GM13976 (cell line): Measurements from ENCODE around the gene SCUBE1.
"Not testable (repeated sequence)": the region's sequence is repeated elsewhere in the genome, so short reads cannot be mapped to it uniquely, and the experiment has no call there.

ENCODE experiments used
- DNase-seq: peaks from one replicate; pipeline ENCODE4 v3.0.0; 2012; ENCODE audit warnings: low spot score
- CTCF ChIP-seq: IDR thresholded peaks from 2 replicates; pipeline ENCODE4 v1.5.1; 2012; ENCODE audit warnings: borderline replicate concordance, mild to moderate bottlenecking; ENCODE audit not compliant: insufficient read depth; ENCODE audit errors: extremely low read depth, missing control alignments, control extremely low read depth
- in situ Hi-C: fragments of 300-500 bp; cut with MboI; formaldehyde crosslinking; loops from one replicate; pipeline ENCODE4 v1.12.0; 2022; ENCODE audit warnings: low sequenced_read_pairs, mixed read lengths, inconsistent platforms; ENCODE audit not compliant: unreplicated experiment

The SCUBE1 gene

GRCh38 chr22:43363315-43364168 is 20.4 kb upstream of the SCUBE1 start:
- in situ Hi-C loops = no loop called here
- no peak for TF ChIP-seq CTCF
- no peak for DNase-seq

DNA sequence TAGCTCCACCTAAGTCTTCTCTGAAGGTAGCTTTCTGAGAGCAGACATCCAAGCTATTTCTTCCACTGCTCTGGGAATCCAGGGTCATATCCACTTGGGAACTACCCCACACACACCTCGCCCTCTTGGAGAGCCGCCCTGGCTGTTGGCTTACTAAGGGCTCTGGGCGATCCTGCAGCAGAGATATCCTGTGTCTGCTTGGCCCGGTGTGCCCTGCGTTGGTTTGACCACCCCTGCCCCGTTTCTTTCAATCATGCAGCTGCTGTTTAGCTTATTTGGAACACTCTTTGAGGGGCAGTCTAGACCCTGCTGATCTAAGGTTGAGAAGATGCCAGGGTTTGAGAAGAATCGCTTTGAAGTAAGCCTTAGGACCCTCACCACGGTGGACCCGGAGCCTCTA is 17.4 kb upstream of the SCUBE1 start:
- in situ Hi-C loops = no loop called here
- no peak for DNase-seq

GRCh38 chr22:43356881-43357280 is 13.7 kb upstream of the SCUBE1 start:
- in situ Hi-C loops = no loop called here
- DNase-seq = no peak
- TF ChIP-seq CTCF = no peak

More for the DNA sequence above, 17.4 kb upstream of the SCUBE1 start:
- TF ChIP-seq CTCF = no peak

GRCh38 chr22:43355688-43356087 is 12.5 kb upstream of the SCUBE1 start:
- DNase-seq, in situ Hi-C loops: not testable (repeated sequence)

GRCh38 chr22:43351966-43352345 is 8.8 kb upstream of the SCUBE1 start:
- in situ Hi-C loops = no loop called here
- no peak for DNase-seq
- no peak for TF ChIP-seq CTCF

DNA sequence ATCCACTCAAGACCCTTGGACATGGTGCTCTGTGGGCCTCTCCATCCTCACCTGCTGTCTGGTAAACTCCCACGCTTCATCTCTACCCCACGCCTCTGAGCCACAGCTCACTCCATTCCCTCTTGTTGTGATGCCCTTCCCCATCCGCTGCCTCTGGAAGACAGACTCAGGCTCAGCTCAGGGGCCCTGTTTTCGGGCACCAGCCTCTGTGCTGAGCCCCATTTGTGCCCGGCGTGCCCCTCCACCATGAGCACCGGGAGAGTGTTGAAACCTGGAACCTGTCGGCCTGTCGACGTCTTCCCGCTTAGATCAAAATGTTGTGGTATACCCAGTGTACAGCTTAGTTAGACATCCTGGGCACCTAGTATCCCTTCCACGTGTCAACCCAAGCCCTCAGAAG is 6.5 kb upstream of the SCUBE1 start:
- DNase-seq = no peak
- in situ Hi-C loops = loop anchor here (10.0 kb wide), 1 partner anchor 75 kb away; no protein-coding TSS in a partner anchor
- TF ChIP-seq CTCF = no peak

- TF ChIP-seq CTCF = peak; percentile 77
- DNase-seq = peak; percentile 86
- in situ Hi-C loops = loop anchor here (10.0 kb wide), 1 partner anchor 72 kb away; no protein-coding TSS in a partner anchor
These were observed 3.4 kb upstream of the SCUBE1 start for GRCh38 chr22:43346521-43346929.
